WTC11 (cell line): Measurements from ENCODE around the gene KRT7. TPM values are rescaled to one million over a fixed set of nuclear protein-coding genes. Genes with fewer than 3 reads are reported as not detected.

ENCODE experiments used
- ATAC-seq: fragments of 200-7000 bp; cut with Tn5 transposase; 2 replicates; pipeline ENCODE4 v1.10.0; 2021; ENCODE audit warnings: mild to moderate bottlenecking, moderate library complexity
- CTCF ChIA-PET: fragments of 300-600 bp; sonication (Branson Sonifier 250); formaldehyde crosslinking; loops from one replicate; lab custom pipeline; 2021; ENCODE audit warnings: antibody characterized with exemption; lab: Charles Lee
- POLR2A ChIA-PET: fragments of 350-600 bp; sonication (Branson Sonifier 250); formaldehyde crosslinking; loops from one replicate; lab custom pipeline; 2021; ENCODE audit warnings: antibody characterized with exemption; lab: Charles Lee
- DNase-seq: peaks from one replicate; pipeline ENCODE4 v3.0.0; 2021; ENCODE audit warnings: low spot score
- H3K27ac Mint-ChIP-seq: 2 replicates; pipeline ENCODE4 v1.8.0; 2021; ENCODE audit warnings: mixed read lengths
- H3K27me3 Mint-ChIP-seq: 2 replicates; pipeline ENCODE4 v1.8.0; 2021; ENCODE audit warnings: low read depth, mild to moderate bottlenecking, moderate library complexity, mixed read lengths
- H3K36me3 Mint-ChIP-seq: 2 replicates; pipeline ENCODE4 v1.8.0; 2021; ENCODE audit warnings: mixed read lengths
- H3K4me1 Mint-ChIP-seq: 2 replicates; pipeline ENCODE4 v1.8.0; 2022; ENCODE audit warnings: mixed read lengths
- H3K4me3 Mint-ChIP-seq: 2 replicates; pipeline ENCODE4 v1.8.0; 2021; ENCODE audit warnings: mild to moderate bottlenecking, moderate library complexity, mixed read lengths
- H3K9me3 Mint-ChIP-seq: 2 replicates; pipeline ENCODE4 v1.8.0; 2021; ENCODE audit warnings: mixed read lengths
- CDX4 ChIP-seq: fragments of 250-450 bp; sonication (Bioruptor Pico); IDR thresholded peaks from 2 replicates; pipeline ENCODE4 v1.9.0; 2021; ENCODE audit warnings: moderate library complexity, mild to moderate bottlenecking, inconsistent platforms, borderline replicate concordance
- CTCF ChIP-seq: fragments of 200-600 bp; IDR thresholded peaks from 2 replicates; pipeline ENCODE4 v1.8.0; 2022; ENCODE audit warnings: antibody characterized with exemption
- E2F4 ChIP-seq: sonication (generic); formaldehyde crosslinking; IDR thresholded peaks from 2 replicates; pipeline ENCODE4 v1.8.1; 2022; ENCODE audit warnings: low read depth, mild to moderate bottlenecking, moderate library complexity, missing genetic modification reagents, borderline replicate concordance
- EMX1 ChIP-seq: fragments of 250-450 bp; sonication (Bioruptor Pico); IDR thresholded peaks from 2 replicates; pipeline ENCODE4 v1.8.0; 2021; ENCODE audit warnings: mild to moderate bottlenecking
- HMGA2 ChIP-seq: fragments of 250-450 bp; sonication (Bioruptor Pico); IDR thresholded peaks from 2 replicates; pipeline ENCODE4 v1.4.0; 2021; ENCODE audit warnings: mild to moderate bottlenecking, moderate library complexity
- MXD4 ChIP-seq: fragments of 250-450 bp; sonication (Bioruptor Pico); IDR thresholded peaks from 2 replicates; pipeline ENCODE4 v1.8.0; 2021; ENCODE audit warnings: mild to moderate bottlenecking, moderate library complexity, borderline replicate concordance
- NFYB ChIP-seq: sonication (generic); formaldehyde crosslinking; conservative IDR thresholded peaks from 2 replicates; pipeline ENCODE4 v1.8.0; 2022; ENCODE audit warnings: low read depth, missing genetic modification reagents
- OVOL2 ChIP-seq: fragments of 250-450 bp; sonication (Bioruptor Pico); IDR thresholded peaks from 2 replicates; pipeline ENCODE4 v1.9.0; 2021; ENCODE audit warnings: mild to moderate bottlenecking, borderline replicate concordance
- SMAD3 ChIP-seq: sonication (generic); formaldehyde crosslinking; IDR thresholded peaks from 2 replicates; pipeline ENCODE4 v1.8.0; 2022; ENCODE audit warnings: missing genetic modification reagents, mild to moderate bottlenecking, borderline replicate concordance
- SP1 ChIP-seq: sonication (generic); formaldehyde crosslinking; conservative IDR thresholded peaks from 2 replicates; pipeline ENCODE4 v1.8.1; 2022; ENCODE audit warnings: missing genetic modification reagents
- ZNF263 ChIP-seq: sonication (generic); formaldehyde crosslinking; IDR thresholded peaks from 2 replicates; pipeline ENCODE4 v1.8.1; 2022; ENCODE audit warnings: low read depth, mild to moderate bottlenecking, moderate library complexity, missing genetic modification reagents
- ZNF317 ChIP-seq: sonication (generic); formaldehyde crosslinking; IDR thresholded peaks from 2 replicates; pipeline ENCODE4 v1.8.1; 2023; ENCODE audit warnings: low read depth, mild to moderate bottlenecking, moderate library complexity, missing genetic modification reagents, borderline replicate concordance
- total RNA-seq: library from RNA; stranded (reverse); gene quantifications from 3 replicates; pipeline ENCODE4 v1.2.3, GENCODE V29; 2021
- TF ChIP-seq, protein P1 (sequence below): fragments of 250-450 bp; sonication (Bioruptor Pico); IDR thresholded peaks from 2 replicates; pipeline ENCODE4 v2.1.2; 2022; ENCODE audit warnings: mild to moderate bottlenecking, moderate library complexity

KRT7 gene
- total RNA-seq, 1 experiment from 2014 or later = 10.6 TPM

- Mint-ChIP-seq H3K4me1 (peaks cover 5% of the 10 kb centered on the region), H3K27me3 (peaks cover 20% of the 10 kb centered on the region), H3K36me3 (no peaks in the 10 kb centered on the region), H3K4me3 (no peak overlapping the region), H3K27ac (no peak overlapping the region), H3K9me3 (no peaks in the 10 kb centered on the region)
- POLR2A ChIA-PET = no interaction called here
- TF ChIP-seq MXD4 (CRISPR knock-in tag) (no peak), SP1 (no peak), SMAD3 (no peak), E2F4 (CRISPR knock-in tag) (no peak), CDX4 (CRISPR knock-in tag) (no peak), ZNF263 (CRISPR knock-in tag) (no peak), OVOL2 (CRISPR knock-in tag) (no peak), ZNF317 (CRISPR knock-in tag) (no peak), EMX1 (CRISPR knock-in tag) (no peak), HMGA2 (CRISPR knock-in tag) (no peak)
- TF ChIP-seq, protein P1, sequence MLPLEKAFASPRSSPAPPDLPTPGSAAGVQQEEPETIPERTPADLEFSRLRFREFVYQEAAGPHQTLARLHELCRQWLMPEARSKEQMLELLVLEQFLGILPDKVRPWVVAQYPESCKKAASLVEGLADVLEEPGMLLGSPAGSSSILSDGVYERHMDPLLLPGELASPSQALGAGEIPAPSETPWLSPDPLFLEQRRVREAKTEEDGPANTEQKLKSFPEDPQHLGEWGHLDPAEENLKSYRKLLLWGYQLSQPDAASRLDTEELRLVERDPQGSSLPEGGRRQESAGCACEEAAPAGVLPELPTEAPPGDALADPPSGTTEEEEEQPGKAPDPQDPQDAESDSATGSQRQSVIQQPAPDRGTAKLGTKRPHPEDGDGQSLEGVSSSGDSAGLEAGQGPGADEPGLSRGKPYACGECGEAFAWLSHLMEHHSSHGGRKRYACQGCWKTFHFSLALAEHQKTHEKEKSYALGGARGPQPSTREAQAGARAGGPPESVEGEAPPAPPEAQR (CRISPR knock-in tag) = no peak
- CTCF ChIA-PET = interaction anchor here (0.8 to 6.2 kb wide), 16 partner anchors 10 to 155 kb away, joined by 3 to 122 read pairs (median 28); partner anchors contain the start of gene KRT7
- DNase-seq (no peak), ATAC-seq (no peak)
Observed at GRCh38 chr12:52277486-52278245, 44.6 kb downstream of the KRT7 start.

DNA sequence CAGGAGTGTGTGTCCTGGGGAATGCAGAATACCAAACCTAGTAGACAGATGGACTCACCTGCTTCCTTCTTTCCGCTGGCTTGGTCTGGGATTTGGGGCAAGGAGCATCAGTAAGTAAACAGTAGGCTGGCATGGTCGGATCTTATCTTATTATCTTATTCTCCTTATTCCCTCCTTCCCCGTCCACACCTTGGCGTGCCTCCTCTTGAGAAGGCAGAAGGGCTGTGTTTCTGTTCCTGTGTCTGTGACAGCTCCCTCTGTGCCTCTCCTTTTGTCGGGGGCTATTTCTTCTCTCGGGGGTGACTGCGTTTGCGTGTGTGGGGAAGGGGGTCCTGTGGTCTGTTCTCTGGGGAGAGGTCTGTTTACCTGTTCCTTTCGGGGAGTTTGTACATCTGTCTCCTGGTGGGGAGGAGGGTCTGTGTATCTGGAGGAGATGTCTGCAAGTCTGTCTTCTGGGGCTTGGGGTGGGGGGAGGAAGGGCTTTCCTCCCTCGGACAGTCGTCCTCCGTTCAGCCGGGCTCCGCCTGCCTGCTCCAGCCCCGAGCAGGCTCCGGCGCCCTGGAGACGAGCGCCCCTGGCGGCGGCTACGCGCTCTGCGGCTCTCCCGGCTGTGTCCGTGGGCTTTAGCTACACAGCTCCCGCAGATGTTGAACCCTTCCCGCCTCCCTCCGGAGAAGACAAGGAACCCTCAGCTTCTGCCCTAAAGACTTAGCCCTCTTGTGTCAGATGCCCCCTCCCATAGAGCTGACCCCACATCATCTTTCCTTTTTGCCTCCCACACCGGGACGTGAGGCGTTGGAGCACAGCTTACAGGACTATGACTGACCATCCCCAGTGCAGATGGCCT is 45.8 kb downstream of the KRT7 start:
- peak; percentile 87 for DNase-seq
- H3K4me1 Mint-ChIP-seq = peaks cover 5% of the 10 kb centered on the region
- H3K27me3 Mint-ChIP-seq = peaks cover 20% of the 10 kb centered on the region
- peak; percentile 99 for ATAC-seq
- POLR2A ChIA-PET = interaction anchor here (0.6 to 0.7 kb wide), 2 partner anchors 33 to 80 kb away, joined by 5 read pairs; no protein-coding TSS in a partner anchor
- no peak for TF ChIP-seq NFYB (CRISPR knock-in tag)
- TF ChIP-seq CTCF = peak; percentile 97
- TF ChIP-seq, all 79 proteins: peak for 1
- Mint-ChIP-seq H3K36me3 (no peaks in the 10 kb centered on the region), H3K4me3 (peak overlapping the region; percentile 74), H3K27ac (no peak overlapping the region), H3K9me3 (no peaks in the 10 kb centered on the region)
- CTCF ChIA-PET = interaction anchor here (0.5 to 6.2 kb wide), 97 partner anchors 8 to 1615 kb away, joined by 3 to 122 read pairs (median 5); partner anchors contain the start of genes KRT7, KRT80 and KRT83
